Measurements from ENCODE around the gene KRTAP19-8. TPM values are rescaled to one million over a fixed set of nuclear protein-coding genes. Genes with fewer than 3 reads are reported as not detected.
A peak's percentile ranks its signal among the peaks of the same experiment; 100 is the strongest.

KRTAP19-8 gene
- total and polyA plus RNA-seq, 10 of the 15 experiments (the other 5 are each of a cell fraction or from before 2014, with no cell fraction given): not detected

- Histone ChIP-seq H3K4me2 (ENCODE audit: control insufficient read depth, insufficient read depth) (peak overlapping the region; percentile 38), H3K4me3 (no peak overlapping the region), H3K9ac (ENCODE audit: control insufficient read depth, insufficient read depth, low read length) (no peak overlapping the region), H3K79me2 (ENCODE audit: control insufficient read depth, insufficient read depth, low read length) (no peaks in the 10 kb centered on the region), H3K9me3 (replicated peaks; ENCODE audit: control insufficient read depth, insufficient read depth, low read length) (no peaks in the 10 kb centered on the region; the same call in 2 of the 3 replicates), H3K4me1 (ENCODE audit: control insufficient read depth, insufficient read depth, low read length) (peaks cover 7% of the 10 kb centered on the region; the same call in 1 of the 2 replicates), H3K36me3 (ENCODE audit: control insufficient read depth in 2 of 2, insufficient read depth in 2 of 2, low read length in 1 of 2) (no peaks in the 10 kb centered on the region), H3K27me3 (replicated peaks in 1 of 2; ENCODE audit: control insufficient read depth in 2 of 2, insufficient read depth in 2 of 2, low read length in 1 of 2) (no peaks in the 10 kb centered on the region), H4K20me1 (ENCODE audit: control insufficient read depth, insufficient read depth) (no peaks in the 10 kb centered on the region), H3K27ac (ENCODE audit: control insufficient read depth, insufficient read depth) (no peak overlapping the region), H2AFZ (ENCODE audit: control insufficient read depth, low read depth, low read length) (no peak overlapping the region)
- in situ Hi-C loops (cut with MboI): no loop called here
- peak; percentile 46 for DNase-seq (ENCODE audit: low read depth, low spot score)
- TF ChIP-seq FOS (IDR thresholded peaks at IDR 0.05; ENCODE audit: borderline replicate concordance, extremely low read depth, insufficient read length): no peak
- no peak for TF ChIP-seq KAT2A (conservative IDR thresholded peaks at IDR 0.05; ENCODE audit: control insufficient read depth, low read depth, low read length)
- TF ChIP-seq CBFB (IDR thresholded peaks at IDR 0.05; ENCODE audit: low read depth): no peak
- TF ChIP-seq ETV6 (conservative IDR thresholded peaks at IDR 0.05 in 1 of 2, IDR thresholded peaks at IDR 0.05 in 1 of 2; ENCODE audit: borderline replicate concordance in 1 of 2, low read depth in 1 of 2): no peak
- no peak for TF ChIP-seq FOXK2 (IDR thresholded peaks at IDR 0.05)
- TF ChIP-seq PRDM15 (CRISPR knock-in tag; IDR thresholded peaks at IDR 0.05): no peak
- no peak for TF ChIP-seq BMI1 (IDR thresholded peaks at IDR 0.05; ENCODE audit: borderline replicate concordance)
- no peak for TF ChIP-seq CBX3 (IDR thresholded peaks at IDR 0.05; ENCODE audit: borderline replicate concordance, low read depth)
- TF ChIP-seq RBBP5 (conservative IDR thresholded peaks at IDR 0.05): no peak
- TF ChIP-seq, protein P1, sequence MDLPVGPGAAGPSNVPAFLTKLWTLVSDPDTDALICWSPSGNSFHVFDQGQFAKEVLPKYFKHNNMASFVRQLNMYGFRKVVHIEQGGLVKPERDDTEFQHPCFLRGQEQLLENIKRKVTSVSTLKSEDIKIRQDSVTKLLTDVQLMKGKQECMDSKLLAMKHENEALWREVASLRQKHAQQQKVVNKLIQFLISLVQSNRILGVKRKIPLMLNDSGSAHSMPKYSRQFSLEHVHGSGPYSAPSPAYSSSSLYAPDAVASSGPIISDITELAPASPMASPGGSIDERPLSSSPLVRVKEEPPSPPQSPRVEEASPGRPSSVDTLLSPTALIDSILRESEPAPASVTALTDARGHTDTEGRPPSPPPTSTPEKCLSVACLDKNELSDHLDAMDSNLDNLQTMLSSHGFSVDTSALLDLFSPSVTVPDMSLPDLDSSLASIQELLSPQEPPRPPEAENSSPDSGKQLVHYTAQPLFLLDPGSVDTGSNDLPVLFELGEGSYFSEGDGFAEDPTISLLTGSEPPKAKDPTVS (IDR thresholded peaks at IDR 0.05; ENCODE audit: low read depth, low read length): no peak
- TF ChIP-seq, protein P2, sequence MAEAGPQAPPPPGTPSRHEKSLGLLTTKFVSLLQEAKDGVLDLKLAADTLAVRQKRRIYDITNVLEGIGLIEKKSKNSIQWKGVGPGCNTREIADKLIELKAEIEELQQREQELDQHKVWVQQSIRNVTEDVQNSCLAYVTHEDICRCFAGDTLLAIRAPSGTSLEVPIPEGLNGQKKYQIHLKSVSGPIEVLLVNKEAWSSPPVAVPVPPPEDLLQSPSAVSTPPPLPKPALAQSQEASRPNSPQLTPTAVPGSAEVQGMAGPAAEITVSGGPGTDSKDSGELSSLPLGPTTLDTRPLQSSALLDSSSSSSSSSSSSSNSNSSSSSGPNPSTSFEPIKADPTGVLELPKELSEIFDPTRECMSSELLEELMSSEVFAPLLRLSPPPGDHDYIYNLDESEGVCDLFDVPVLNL (IDR thresholded peaks at IDR 0.05; ENCODE audit: low read depth, low read length): no peak
- TF ChIP-seq, protein P3, sequence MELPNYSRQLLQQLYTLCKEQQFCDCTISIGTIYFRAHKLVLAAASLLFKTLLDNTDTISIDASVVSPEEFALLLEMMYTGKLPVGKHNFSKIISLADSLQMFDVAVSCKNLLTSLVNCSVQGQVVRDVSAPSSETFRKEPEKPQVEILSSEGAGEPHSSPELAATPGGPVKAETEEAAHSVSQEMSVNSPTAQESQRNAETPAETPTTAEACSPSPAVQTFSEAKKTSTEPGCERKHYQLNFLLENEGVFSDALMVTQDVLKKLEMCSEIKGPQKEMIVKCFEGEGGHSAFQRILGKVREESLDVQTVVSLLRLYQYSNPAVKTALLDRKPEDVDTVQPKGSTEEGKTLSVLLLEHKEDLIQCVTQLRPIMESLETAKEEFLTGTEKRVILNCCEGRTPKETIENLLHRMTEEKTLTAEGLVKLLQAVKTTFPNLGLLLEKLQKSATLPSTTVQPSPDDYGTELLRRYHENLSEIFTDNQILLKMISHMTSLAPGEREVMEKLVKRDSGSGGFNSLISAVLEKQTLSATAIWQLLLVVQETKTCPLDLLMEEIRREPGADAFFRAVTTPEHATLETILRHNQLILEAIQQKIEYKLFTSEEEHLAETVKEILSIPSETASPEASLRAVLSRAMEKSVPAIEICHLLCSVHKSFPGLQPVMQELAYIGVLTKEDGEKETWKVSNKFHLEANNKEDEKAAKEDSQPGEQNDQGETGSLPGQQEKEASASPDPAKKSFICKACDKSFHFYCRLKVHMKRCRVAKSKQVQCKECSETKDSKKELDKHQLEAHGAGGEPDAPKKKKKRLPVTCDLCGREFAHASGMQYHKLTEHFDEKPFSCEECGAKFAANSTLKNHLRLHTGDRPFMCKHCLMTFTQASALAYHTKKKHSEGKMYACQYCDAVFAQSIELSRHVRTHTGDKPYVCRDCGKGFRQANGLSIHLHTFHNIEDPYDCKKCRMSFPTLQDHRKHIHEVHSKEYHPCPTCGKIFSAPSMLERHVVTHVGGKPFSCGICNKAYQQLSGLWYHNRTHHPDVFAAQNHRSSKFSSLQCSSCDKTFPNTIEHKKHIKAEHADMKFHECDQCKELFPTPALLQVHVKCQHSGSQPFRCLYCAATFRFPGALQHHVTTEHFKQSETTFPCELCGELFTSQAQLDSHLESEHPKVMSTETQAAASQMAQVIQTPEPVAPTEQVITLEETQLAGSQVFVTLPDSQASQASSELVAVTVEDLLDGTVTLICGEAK (IDR thresholded peaks at IDR 0.05; ENCODE audit: borderline replicate concordance): no peak
- TF ChIP-seq YBX1 (IDR thresholded peaks at IDR 0.05): no peak
- TF ChIP-seq CREB1 (IDR thresholded peaks at IDR 0.05; ENCODE audit: low read depth): no peak
- no TSS peak for BruUV-seq (replicated peaks)
- WGBS (ENCODE audit: insufficient coverage, insufficient replicate concordance, low lambda C conversion rate, missing lambda C conversion rate): 0% methylated on average over 4 of the region's 4 CpGs
- intact Hi-C loops (cut with micrococcal nuclease; ENCODE audit: unreplicated experiment): no loop called here
- ChIA-PET POLR2A (no interaction called here), SMC1A (ENCODE audit: uncharacterized antibody, unreplicated experiment) (interaction anchor here (1.5 kb wide), 1 partner anchor 64 kb away, joined by 3 read pairs; no protein-coding TSS in a partner anchor), RAD21 (ENCODE audit: unreplicated experiment) (interaction anchor here (1.5 kb wide), 1 partner anchor 9 kb away, joined by 5 read pairs; no protein-coding TSS in a partner anchor), CTCF (interaction anchor here (1.0 to 1.9 kb wide), 2 partner anchors 9 kb away, joined by 3 to 4 read pairs; no protein-coding TSS in a partner anchor)
- peak; percentile 23 for FAIRE-seq
- peak; percentile 84 for ATAC-seq
These were observed 40.5 kb upstream of the KRTAP19-8 start for GRCh38 chr21:31078796-31079195.
